ENCODE results near the gene AGTR1.

AGTR1 gene

GRCh38 chr3:148763986-148764935 is 66.6 kb downstream of the AGTR1 start:
- no peak overlapping the region for H3K27ac ChIP-seq (ENCODE audit: low read depth, low read length)
- no peak overlapping the region for H3K4me2 ChIP-seq (ENCODE audit: low read length)

DNA sequence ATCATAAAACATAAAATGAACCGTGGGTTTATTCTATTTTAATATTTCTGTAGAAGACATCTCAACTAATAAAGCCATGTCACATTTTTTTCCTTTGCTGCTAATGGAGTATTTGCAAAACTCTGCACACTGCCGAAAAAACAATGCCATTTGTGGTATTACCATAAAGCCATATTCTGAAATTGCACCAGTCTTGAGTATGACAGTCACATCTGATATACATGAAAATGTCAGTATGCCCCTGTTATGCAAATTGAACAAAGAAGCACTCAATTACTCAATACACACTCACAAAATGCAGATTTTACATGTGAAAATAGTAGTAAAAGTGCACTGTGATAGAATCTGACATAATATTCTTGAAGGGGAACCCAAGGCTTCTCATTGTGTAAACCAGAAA is 74.7 kb downstream of the AGTR1 start:
- Histone ChIP-seq H3F3A (ENCODE audit: control insufficient read depth, insufficient read depth) (no peaks in the 10 kb centered on the region), H3K4me2 (ENCODE audit: low read length) (no peak overlapping the region)

More at GRCh38 chr3:148763986-148764935, 66.6 kb downstream of the AGTR1 start:
- no peaks in the 10 kb centered on the region for H3K79me2 ChIP-seq (ENCODE audit: control insufficient read depth, low read length)
- no peaks in the 10 kb centered on the region for H3K9me2 ChIP-seq (replicated peaks; ENCODE audit: control insufficient read depth, low read length)
- H3K27me3 ChIP-seq (ENCODE audit: control insufficient read depth, low read length), result no peaks in the 10 kb centered on the region
- H4K20me1 ChIP-seq (ENCODE audit: control insufficient read depth, insufficient read depth, low read depth, low read length), result no peaks in the 10 kb centered on the region
- no peaks in the 10 kb centered on the region for H3K9me3 ChIP-seq (ENCODE audit: control insufficient read depth, insufficient read depth, low read length)
- TF ChIP-seq EZH2phosphoT487 (IDR thresholded peaks at IDR 0.05; ENCODE audit: borderline replicate concordance, low read length), result no peak
- TF ChIP-seq, protein P1, sequence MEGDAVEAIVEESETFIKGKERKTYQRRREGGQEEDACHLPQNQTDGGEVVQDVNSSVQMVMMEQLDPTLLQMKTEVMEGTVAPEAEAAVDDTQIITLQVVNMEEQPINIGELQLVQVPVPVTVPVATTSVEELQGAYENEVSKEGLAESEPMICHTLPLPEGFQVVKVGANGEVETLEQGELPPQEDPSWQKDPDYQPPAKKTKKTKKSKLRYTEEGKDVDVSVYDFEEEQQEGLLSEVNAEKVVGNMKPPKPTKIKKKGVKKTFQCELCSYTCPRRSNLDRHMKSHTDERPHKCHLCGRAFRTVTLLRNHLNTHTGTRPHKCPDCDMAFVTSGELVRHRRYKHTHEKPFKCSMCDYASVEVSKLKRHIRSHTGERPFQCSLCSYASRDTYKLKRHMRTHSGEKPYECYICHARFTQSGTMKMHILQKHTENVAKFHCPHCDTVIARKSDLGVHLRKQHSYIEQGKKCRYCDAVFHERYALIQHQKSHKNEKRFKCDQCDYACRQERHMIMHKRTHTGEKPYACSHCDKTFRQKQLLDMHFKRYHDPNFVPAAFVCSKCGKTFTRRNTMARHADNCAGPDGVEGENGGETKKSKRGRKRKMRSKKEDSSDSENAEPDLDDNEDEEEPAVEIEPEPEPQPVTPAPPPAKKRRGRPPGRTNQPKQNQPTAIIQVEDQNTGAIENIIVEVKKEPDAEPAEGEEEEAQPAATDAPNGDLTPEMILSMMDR (IDR thresholded peaks at IDR 0.05; ENCODE audit: low read depth, low read length, poor library complexity, severe bottlenecking), result no peak
- H3K4me3 ChIP-seq (ENCODE audit: low read length), result no peak overlapping the region
- no peaks in the 10 kb centered on the region for H3K36me3 ChIP-seq (ENCODE audit: control insufficient read depth, low read length)
- H3K4me1 ChIP-seq (ENCODE audit: control insufficient read depth, low read length), result no peaks in the 10 kb centered on the region
- no peaks in the 10 kb centered on the region for H3F3A ChIP-seq (ENCODE audit: control insufficient read depth, insufficient read depth)

DNA sequence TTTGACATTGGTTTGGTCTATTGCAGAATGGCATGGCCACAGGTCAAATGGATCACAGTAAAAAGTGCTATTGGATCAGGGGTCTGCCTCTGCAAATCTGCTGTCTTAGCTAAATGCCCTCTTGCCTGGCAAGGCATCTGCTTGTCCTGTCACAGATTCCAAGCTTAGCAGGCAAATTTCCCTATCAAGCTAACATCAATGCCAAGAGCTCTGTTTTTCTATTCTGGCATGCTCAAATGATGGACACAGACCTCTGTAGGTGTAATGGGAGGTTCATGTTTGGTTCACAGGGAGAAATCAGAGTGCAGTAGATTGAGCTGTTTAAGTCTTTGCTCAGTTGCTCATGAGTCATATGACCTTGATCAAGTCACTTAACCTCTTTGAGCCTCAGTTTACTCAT is 75.1 kb downstream of the AGTR1 start:
- no peaks in the 10 kb centered on the region for H3K4me1 ChIP-seq (ENCODE audit: control insufficient read depth, low read length)
- H3K9me2 ChIP-seq (replicated peaks; ENCODE audit: control insufficient read depth, low read length), result no peaks in the 10 kb centered on the region
- H3K4me3 ChIP-seq (ENCODE audit: low read length), result no peak overlapping the region
- no peak overlapping the region for H3K27ac ChIP-seq (ENCODE audit: low read depth, low read length)
- TF ChIP-seq EZH2phosphoT487 (IDR thresholded peaks at IDR 0.05; ENCODE audit: borderline replicate concordance, low read length), result no peak
- TF ChIP-seq, protein P1 (IDR thresholded peaks at IDR 0.05; ENCODE audit: low read depth, low read length, poor library complexity, severe bottlenecking), result no peak
- no peaks in the 10 kb centered on the region for H3K9me3 ChIP-seq (ENCODE audit: control insufficient read depth, insufficient read depth, low read length)
- H3K4me2 ChIP-seq (ENCODE audit: low read length), result no peak overlapping the region
- no peaks in the 10 kb centered on the region for H3K79me2 ChIP-seq (ENCODE audit: control insufficient read depth, low read length)
- no peaks in the 10 kb centered on the region for H4K20me1 ChIP-seq (ENCODE audit: control insufficient read depth, insufficient read depth, low read depth, low read length)
- H3F3A ChIP-seq (ENCODE audit: control insufficient read depth, insufficient read depth), result no peaks in the 10 kb centered on the region
- H3K27me3 ChIP-seq (ENCODE audit: control insufficient read depth, low read length), result no peaks in the 10 kb centered on the region
- no peaks in the 10 kb centered on the region for H3K36me3 ChIP-seq (ENCODE audit: control insufficient read depth, low read length)

More for the DNA sequence above, 74.7 kb downstream of the AGTR1 start:
- H3K9me3 ChIP-seq (ENCODE audit: control insufficient read depth, insufficient read depth, low read length), result no peaks in the 10 kb centered on the region
- no peak overlapping the region for H3K4me3 ChIP-seq (ENCODE audit: low read length)
- H3K27ac ChIP-seq (ENCODE audit: low read depth, low read length), result no peak overlapping the region
- H3K9me2 ChIP-seq (replicated peaks; ENCODE audit: control insufficient read depth, low read length), result no peaks in the 10 kb centered on the region
- no peaks in the 10 kb centered on the region for H3K4me1 ChIP-seq (ENCODE audit: control insufficient read depth, low read length)
- H3K36me3 ChIP-seq (ENCODE audit: control insufficient read depth, low read length), result no peaks in the 10 kb centered on the region
- no peaks in the 10 kb centered on the region for H3K27me3 ChIP-seq (ENCODE audit: control insufficient read depth, low read length)
- H3K79me2 ChIP-seq (ENCODE audit: control insufficient read depth, low read length), result no peaks in the 10 kb centered on the region
- TF ChIP-seq, protein P1 (IDR thresholded peaks at IDR 0.05; ENCODE audit: low read depth, low read length, poor library complexity, severe bottlenecking), result no peak
- no peak for TF ChIP-seq EZH2phosphoT487 (IDR thresholded peaks at IDR 0.05; ENCODE audit: borderline replicate concordance, low read length)
- no peaks in the 10 kb centered on the region for H4K20me1 ChIP-seq (ENCODE audit: control insufficient read depth, insufficient read depth, low read depth, low read length)

Data from DOHH2 (cell line).